Skin epidermis (tissue), 12 donors: Measurements from ENCODE around the gene SPO11.

ENCODE experiments used
- H3K27ac ChIP-seq, 21 experiments: fragments of 200-600 bp; sonication (generic) in 11 of 21; one replicate each; pipeline ENCODE4 v1.5.0; 2020; ENCODE audit warnings: mild to moderate bottlenecking in 3 of 21, inconsistent platforms in 2 of 21, moderate library complexity in 2 of 21
- H3K4me3 ChIP-seq, 7 experiments: fragments of 200-600 bp; sonication (generic) in 2 of 7; one replicate each; pipeline ENCODE4 v1.5.0; 2020; ENCODE audit warnings: inconsistent platforms in 2 of 7, mild to moderate bottlenecking in 2 of 7, moderate library complexity in 1 of 7

Gene SPO11

DNA sequence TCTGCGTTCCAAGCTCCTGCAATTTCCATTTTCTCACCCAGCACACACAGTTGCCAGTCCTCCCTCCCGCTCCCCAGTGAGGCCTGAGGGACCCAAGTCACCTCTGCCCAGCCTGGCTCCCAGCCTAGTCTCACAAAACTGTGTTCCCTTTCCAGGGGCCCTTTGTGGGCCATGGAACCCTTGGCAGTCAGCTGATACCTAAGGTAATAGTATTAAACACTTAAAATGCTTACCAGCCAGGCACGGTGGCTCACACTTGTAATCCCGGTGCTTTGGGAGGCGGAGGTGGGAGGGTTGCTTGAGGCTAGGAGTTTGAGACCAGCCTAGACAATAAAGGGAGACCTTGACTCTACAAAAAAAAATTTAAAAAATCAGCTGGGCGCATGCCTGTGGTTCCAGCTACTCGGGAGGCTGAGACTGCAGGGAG, 58.4 kb downstream of the SPO11 start:
- no peak overlapping the region for H3K27ac ChIP-seq
- H3K4me3 ChIP-seq, result no peak overlapping the region

DNA sequence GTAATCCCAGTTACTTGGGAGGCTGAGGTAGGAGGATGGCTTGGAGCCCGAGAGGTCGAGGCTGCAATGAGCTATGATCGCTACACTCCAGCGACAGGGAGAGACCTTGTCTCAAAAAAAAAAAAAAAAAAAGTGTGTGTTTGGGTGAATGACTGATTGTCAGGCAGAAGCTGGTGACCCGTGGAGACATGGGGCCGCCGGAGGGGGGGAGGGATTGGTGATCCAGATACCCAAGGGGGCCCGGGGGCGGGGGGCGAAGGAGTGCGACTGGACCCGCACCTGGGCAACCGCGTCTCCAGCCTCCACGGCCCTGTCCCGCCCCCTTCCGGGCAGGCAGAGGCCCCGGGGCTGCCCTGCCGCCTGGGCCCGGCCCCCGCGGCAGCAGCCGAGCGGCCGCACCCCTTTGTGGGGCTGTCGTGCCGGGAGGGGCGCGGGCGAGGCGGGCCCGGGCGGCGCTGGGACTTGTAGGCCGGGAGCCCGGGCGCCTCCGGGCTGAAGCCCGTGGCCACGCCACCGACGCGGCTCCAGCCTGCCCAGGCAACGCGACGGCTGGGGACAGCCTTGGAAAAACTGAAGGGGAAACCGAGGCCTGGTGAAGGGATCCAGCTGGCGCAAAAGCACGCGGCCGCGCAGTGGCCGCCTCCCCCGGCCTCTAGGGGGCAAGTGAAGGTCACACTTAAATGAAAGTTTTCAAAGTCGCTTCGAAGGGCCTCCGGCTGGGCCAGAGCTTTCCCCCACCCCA, 59.5 kb downstream of the SPO11 start:
- Histone ChIP-seq H3K4me3 (peak overlapping the region in 6 of 7 experiments; percentile 13 to 74 (median 20)), H3K27ac (peak overlapping the region in 19 of 21 experiments; percentile 24 to 84 (median 59))

DNA sequence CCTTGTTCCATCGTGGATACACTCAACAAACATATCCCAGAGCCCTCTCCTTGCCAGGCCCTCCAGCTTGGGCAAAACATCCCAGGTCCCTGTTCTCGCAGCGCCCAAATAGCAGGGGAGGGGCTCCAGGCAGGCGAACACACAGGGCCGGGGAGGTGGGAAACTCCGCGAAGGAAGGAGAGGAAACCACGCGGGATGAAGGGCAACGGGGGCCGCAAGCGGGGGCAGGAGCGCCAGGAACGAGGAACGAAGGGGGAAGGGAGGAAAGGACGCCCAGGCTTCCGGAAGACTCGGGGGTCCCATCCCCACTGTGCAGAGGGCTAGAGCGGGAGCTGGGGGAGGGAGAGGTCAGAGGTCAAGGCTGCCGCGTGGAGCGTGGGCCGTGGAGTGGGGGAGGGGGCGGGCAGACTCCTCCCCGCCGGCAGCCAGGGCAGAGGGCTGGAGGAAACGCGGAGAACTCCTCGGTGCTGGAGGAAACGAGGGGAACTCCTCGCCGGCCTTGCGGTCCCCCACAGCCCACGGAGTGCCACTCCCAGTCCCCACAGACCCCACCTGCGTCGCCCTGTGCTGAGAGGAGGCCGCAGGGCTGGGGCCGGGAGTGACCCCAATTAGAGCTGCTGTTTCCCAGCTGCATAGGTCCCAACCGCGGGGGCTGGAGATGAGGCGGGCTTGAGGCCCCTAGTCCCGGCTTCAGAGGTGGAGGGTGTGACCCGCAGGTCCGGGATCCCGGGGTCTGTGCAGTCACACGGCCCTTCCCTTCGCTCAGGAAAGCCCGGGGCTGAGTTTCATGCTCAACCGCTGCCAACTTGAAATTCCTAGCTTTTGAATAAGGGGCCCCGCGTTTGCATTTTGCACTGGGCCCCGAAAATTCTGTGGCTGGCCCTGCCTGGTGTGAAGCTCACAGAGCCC, 60.3 kb downstream of the SPO11 start:
- peak overlapping the region in 20 of 21 experiments; percentile 24 to 84 (median 58) for H3K27ac ChIP-seq
- peak overlapping the region in 6 of 7 experiments; percentile 13 to 74 (median 20) for H3K4me3 ChIP-seq

GRCh38 chr20:57390604-57391438, 61.2 kb downstream of the SPO11 start, which contains the start of gene RBM38:
Gene RBM38, plus strand, starts transcription at chr20:57391396. Its CDS starts 186 bp downstream, at chr20:57391582.
- Histone ChIP-seq H3K4me3 (peak within 1 kb of the TSS; percentile 40 to 74 (median 63)), H3K27ac (peak within 1 kb of the TSS in 20 of 21 experiments; percentile 3 to 92 (median 73))

DNA sequence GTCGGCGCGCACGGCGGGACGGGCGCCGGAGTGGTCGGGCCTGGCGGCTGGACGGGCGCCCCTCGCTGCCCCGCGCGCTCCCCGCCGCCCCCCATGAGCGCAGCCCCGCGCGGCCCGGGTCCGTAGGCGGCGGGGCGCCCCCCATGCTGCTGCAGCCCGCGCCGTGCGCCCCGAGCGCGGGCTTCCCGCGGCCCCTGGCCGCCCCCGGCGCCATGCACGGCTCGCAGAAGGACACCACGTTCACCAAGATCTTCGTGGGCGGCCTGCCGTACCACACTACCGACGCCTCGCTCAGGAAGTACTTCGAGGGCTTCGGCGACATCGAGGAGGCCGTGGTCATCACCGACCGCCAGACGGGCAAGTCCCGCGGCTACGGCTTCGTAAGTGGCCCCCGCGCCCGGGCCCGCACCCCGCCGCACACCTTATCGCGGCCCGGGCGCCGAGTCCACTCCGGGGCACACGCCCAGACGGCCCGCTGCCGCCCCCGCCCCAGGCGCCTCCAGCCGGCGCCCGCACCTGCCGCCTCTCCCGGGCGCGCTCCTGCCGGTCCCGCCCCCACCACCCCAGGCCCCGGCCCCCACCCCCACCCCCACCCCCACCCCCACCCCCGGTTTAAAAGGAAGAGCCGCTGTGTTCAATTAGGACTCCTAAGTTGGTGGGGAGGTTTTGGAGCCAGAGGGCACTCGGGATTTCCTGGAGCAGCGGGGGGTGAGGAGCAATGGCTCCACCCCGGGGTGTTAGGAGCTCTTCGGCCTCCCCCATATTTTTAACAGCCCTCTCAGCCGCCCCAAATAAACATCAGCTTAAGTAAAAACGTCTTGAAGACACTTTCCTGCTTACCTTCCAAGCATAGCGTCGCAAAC, 62.1 kb downstream of the SPO11 start:
- H3K27ac ChIP-seq, result peak overlapping the region in 20 of 21 experiments; percentile 3 to 92 (median 70)
- H3K4me3 ChIP-seq, result peak overlapping the region; percentile 40 to 74 (median 63)

DNA sequence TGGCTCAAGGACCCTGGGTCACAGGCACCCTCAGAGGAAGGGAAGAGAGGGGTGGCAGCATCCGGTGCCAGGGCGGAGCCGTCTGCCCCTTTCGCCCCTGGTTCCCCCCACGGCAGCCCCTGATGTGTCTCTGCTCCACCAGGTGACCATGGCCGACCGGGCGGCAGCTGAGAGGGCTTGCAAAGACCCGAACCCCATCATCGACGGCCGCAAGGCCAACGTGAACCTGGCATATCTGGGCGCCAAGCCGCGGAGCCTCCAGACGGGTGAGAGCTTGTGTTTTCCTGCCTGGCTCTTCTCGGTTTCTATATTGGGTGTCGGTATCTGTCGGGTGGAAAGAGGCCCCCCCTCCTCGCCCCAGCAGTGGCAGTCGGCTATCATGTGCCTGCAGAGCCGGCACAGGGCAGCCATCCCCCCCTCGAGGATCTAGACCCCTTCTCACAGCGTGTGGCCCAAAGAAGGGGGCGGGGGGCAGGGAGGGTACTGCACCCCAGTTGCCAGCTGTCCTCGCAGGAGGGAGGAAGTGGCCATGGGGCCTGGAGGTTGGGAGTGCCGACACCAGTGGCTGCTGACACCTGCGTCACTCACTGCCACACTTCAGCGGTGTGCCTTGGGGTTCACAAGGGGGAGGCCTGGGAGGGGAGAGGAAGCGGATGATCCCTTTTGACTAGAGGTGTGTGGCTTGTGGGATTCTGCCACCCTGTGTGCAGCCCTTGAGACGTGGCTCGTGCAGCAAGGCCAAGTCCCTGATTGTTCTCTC, 63.1 kb downstream of the SPO11 start:
- peak overlapping the region in 19 of 21 experiments; percentile 3 to 92 (median 65) for H3K27ac ChIP-seq
- H3K4me3 ChIP-seq, result peak overlapping the region; percentile 40 to 74 (median 63)
